ENCODE measurements around the gene SLC6A9. TPM values are rescaled to one million over a fixed set of nuclear protein-coding genes. Genes with fewer than 3 reads are reported as not detected.

SLC6A9 gene
- total RNA-seq, 2 experiments from 2014 or later, result 0.17 TPM; not detected in 1

DNA sequence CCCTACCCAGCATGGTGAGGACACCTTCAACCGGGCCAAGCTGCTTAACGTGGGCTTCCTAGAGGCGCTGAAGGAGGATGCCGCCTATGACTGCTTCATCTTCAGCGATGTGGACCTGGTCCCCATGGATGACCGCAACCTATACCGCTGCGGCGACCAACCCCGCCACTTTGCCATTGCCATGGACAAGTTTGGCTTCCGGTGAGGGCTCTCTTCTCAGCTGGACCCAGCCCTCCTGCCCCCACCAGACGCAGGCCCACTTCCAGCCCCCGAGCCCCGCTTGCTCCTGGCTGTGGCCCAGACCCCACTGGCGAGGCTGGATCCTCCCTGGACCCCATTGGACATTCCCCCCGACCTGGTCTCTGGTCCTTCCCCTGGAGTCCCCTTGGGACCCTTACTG, 46.4 kb downstream of the SLC6A9 start:
- H3K36me3 Mint-ChIP-seq (ENCODE audit: low read depth), result peaks cover 3% of the 10 kb centered on the region
- CTCF ChIA-PET, result no interaction called here
- intact Hi-C loops (cut with DNase I, micrococcal nuclease), result no loop called here

GRCh38 chr1:43983253-43983899, 47.9 kb downstream of the SLC6A9 start:
- H3K27ac Mint-ChIP-seq, result no peak overlapping the region
- H3K9me3 Mint-ChIP-seq, result no peaks in the 10 kb centered on the region
- Histone ChIP-seq H3K9me3 (ENCODE audit: control insufficient read depth in 1 of 2, insufficient read depth in 1 of 2, low read length in 2 of 2) (no peaks in the 10 kb centered on the region), H3K4me1 (ENCODE audit: insufficient read depth, low read length) (peaks cover 18% of the 10 kb centered on the region), H3K36me3 (ENCODE audit: insufficient read depth, low read length) (peaks cover 1% of the 10 kb centered on the region), H3K27ac (ENCODE audit: low read depth in 1 of 2, low read length in 2 of 2) (no peak overlapping the region), H3K27me3 (ENCODE audit: control insufficient read depth in 1 of 2, insufficient read depth in 2 of 2, low read length in 2 of 2) (peaks cover 5 to 7% of the 10 kb centered on the region in 2 experiments), H3K4me3 (ENCODE audit: low read length) (no peak overlapping the region)
- CTCF ChIA-PET, result no interaction called here
- TF ChIP-seq, protein P1, sequence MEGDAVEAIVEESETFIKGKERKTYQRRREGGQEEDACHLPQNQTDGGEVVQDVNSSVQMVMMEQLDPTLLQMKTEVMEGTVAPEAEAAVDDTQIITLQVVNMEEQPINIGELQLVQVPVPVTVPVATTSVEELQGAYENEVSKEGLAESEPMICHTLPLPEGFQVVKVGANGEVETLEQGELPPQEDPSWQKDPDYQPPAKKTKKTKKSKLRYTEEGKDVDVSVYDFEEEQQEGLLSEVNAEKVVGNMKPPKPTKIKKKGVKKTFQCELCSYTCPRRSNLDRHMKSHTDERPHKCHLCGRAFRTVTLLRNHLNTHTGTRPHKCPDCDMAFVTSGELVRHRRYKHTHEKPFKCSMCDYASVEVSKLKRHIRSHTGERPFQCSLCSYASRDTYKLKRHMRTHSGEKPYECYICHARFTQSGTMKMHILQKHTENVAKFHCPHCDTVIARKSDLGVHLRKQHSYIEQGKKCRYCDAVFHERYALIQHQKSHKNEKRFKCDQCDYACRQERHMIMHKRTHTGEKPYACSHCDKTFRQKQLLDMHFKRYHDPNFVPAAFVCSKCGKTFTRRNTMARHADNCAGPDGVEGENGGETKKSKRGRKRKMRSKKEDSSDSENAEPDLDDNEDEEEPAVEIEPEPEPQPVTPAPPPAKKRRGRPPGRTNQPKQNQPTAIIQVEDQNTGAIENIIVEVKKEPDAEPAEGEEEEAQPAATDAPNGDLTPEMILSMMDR (IDR thresholded peaks at IDR 0.05), result no peak
- H3K4me3 Mint-ChIP-seq, result no peak overlapping the region
- ATAC-seq (ENCODE audit: poor library complexity), result no peak
- peaks cover 13% of the 10 kb centered on the region for H3K27me3 Mint-ChIP-seq
- POLR2A ChIA-PET, result no interaction called here
- H3K36me3 Mint-ChIP-seq (ENCODE audit: low read depth), result peaks cover 10% of the 10 kb centered on the region
- intact Hi-C loops (cut with DNase I, micrococcal nuclease), result no loop called here
- no peak for DNase-seq
- H3K4me1 Mint-ChIP-seq (ENCODE audit: low read depth), result peaks cover 9% of the 10 kb centered on the region

More for the DNA sequence above, 46.4 kb downstream of the SLC6A9 start:
- H3K9me3 Mint-ChIP-seq, result no peaks in the 10 kb centered on the region
- Histone ChIP-seq H3K27me3 (ENCODE audit: control insufficient read depth in 1 of 2, insufficient read depth in 2 of 2, low read length in 2 of 2) (peaks cover 3 to 4% of the 10 kb centered on the region in 2 experiments), H3K36me3 (ENCODE audit: insufficient read depth, low read length) (no peaks in the 10 kb centered on the region), H3K27ac (ENCODE audit: low read depth in 1 of 2, low read length in 2 of 2) (no peak overlapping the region), H3K4me3 (ENCODE audit: low read length) (no peak overlapping the region), H3K9me3 (ENCODE audit: control insufficient read depth in 1 of 2, insufficient read depth in 1 of 2, low read length in 2 of 2) (no peaks in the 10 kb centered on the region), H3K4me1 (ENCODE audit: insufficient read depth, low read length) (peaks cover 9% of the 10 kb centered on the region)
- ATAC-seq (ENCODE audit: poor library complexity) (no peak), DNase-seq (no peak)
- TF ChIP-seq, protein P1 (IDR thresholded peaks at IDR 0.05), result no peak
- H3K27me3 Mint-ChIP-seq, result peaks cover 10% of the 10 kb centered on the region
- POLR2A ChIA-PET, result no interaction called here
- no peak overlapping the region for H3K4me3 Mint-ChIP-seq
- H3K4me1 Mint-ChIP-seq (ENCODE audit: low read depth), result peaks cover 2% of the 10 kb centered on the region
- no peak overlapping the region for H3K27ac Mint-ChIP-seq

DNA sequence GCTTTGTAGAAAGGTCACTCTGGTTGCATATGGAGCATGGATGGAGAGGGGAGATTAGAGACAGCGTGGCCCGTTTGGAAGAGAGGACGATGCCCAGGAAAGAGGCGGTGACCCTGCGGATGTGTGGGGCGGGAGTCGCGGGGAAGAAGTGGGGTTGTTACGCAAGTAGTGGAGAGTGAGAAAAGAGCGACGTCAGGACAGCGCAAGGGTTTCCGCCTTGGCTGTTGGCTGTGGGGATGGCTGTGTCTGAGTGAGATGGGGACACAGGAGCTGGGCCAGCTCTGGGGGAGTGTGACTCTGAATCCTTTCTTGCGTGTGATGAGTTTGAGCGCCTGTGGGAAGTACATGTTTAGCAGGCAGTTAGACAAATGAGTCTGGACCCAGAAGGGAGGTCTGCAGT, 48.5 kb downstream of the SLC6A9 start:
- no peaks in the 10 kb centered on the region for H3K9me3 ChIP-seq (ENCODE audit: control insufficient read depth in 1 of 2, insufficient read depth in 1 of 2, low read length in 2 of 2)
- intact Hi-C loops (cut with DNase I, micrococcal nuclease), result no loop called here
- H3K36me3 ChIP-seq (ENCODE audit: insufficient read depth, low read length), result peaks cover 7% of the 10 kb centered on the region
- H3K27me3 ChIP-seq (ENCODE audit: control insufficient read depth in 1 of 2, insufficient read depth in 2 of 2, low read length in 2 of 2), result peaks cover 5 to 7% of the 10 kb centered on the region in 2 experiments
- peaks cover 23% of the 10 kb centered on the region for H3K4me1 ChIP-seq (ENCODE audit: insufficient read depth, low read length)
- Mint-ChIP-seq H3K9me3 (no peaks in the 10 kb centered on the region), H3K27ac (no peak overlapping the region), H3K4me1 (ENCODE audit: low read depth) (peaks cover 14% of the 10 kb centered on the region), H3K36me3 (ENCODE audit: low read depth) (peaks cover 15% of the 10 kb centered on the region), H3K4me3 (no peak overlapping the region), H3K27me3 (peaks cover 13% of the 10 kb centered on the region)
- no peak overlapping the region for H3K27ac ChIP-seq (ENCODE audit: low read depth in 1 of 2, low read length in 2 of 2)
- TF ChIP-seq, protein P1 (IDR thresholded peaks at IDR 0.05), result no peak
- H3K4me3 ChIP-seq (ENCODE audit: low read length), result no peak overlapping the region
- DNase-seq (no peak), ATAC-seq (ENCODE audit: poor library complexity) (no peak)
- ChIA-PET POLR2A (no interaction called here), CTCF (no interaction called here)

Measured in CD4-positive, alpha-beta T cell (primary cell).